Anterior cingulate cortex (tissue), 58 donors: ENCODE results near the gene SLC11A2.
A peak's percentile ranks its signal among the peaks of the same experiment; 100 is the strongest.
"Not testable (repeated sequence)": the region's sequence is repeated elsewhere in the genome, so short reads cannot be mapped to it uniquely, and the experiment has no call there.

Experiments used
- DNase-seq, 58 donors: peaks; one replicate each; lab custom pipeline; 2025; lab: John Stamatoyannopoulos, UW

SLC11A2 gene

DNA sequence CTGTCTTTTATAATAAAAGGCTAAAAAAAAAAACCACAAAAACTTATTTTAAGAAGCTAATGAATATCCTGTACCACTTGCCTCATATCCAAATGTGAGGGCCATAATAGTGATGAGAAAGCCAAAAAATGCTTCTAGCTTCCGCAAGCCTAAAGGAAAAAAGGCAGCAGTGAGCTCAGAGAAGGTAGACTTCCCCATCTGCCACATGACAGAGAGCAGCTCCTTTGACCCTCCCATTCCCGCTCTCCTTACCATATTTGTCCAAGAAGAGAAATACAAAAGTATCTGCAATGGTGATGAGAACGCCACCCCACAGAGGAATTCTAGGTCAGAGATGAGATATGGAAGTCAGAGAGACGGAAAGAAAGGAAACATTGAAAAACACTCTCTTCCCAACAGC is 27.1 kb downstream of the SLC11A2 start:
- no peak for DNase-seq

DNA sequence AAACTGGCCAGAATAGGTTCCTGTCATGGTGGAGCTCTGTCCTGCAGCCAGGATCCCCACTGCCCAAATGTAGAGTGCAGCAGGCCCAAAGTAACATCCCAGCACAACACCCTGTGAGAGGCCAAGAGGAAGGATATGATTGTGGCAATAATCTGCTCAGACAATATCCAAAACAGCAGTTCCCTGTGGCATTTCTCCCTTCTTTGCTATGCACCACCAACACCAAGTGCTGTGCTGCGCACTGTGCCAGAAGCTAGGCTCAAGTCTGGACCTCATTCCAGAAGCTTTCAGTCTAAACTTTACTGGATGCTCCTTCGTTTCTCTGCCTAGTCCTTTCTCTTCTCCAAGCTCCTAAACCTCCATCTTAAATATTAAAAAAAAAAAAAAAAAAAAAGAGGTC is 33.4 kb downstream of the SLC11A2 start:
- DNase-seq: peak in 15 of 58 donors; percentile 5 to 41 (median 19)

DNA sequence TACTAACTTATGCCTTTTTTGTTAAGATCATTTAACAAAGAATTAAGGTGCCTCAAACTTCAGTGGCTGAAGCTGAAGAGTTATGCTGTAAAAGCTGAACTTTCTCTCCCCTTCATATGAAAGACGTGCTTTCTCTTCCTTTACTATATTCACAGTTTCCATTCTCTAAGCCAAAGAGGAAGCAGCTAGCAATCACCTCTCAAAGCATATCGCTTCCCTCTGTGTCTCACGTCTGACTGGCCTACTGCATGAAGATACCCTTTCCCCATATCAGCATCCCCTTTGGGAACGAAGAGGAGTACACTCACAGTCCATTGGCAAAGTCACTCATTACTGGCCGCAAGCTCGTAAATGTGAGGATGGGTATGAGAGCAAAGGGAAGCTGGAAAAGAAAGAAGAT is 34.9 kb downstream of the SLC11A2 start:
- DNase-seq: no peak

- no peak for DNase-seq
Measured at GRCh38 chr12:50990791-50991190, 35.4 kb downstream of the SLC11A2 start.

DNA sequence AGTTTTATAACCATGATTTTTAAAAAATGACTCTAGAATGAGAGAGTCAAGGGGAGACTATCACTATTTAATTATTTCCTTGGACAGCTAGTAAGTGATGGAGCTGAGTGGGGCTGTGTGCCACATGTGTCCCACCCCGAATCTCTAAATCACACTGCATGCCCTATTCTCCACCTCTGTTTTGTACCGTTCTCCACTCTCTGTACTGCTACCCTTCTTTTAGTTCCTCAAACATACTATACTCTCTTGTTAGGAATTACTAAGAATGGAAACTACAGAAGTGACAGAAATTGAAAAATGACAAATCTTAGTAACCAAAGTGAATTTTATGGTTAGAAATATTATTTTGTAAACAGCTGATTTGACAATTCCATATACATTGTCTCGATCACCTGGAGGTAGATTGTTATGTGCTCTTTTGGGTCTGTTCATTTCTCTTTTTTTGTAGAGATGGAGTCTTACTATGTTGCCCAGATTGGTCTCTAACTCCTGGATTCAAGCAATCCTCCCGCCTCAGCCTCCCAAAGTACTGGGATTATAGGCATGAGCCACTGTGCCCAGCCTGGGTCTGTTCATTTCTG is 35.9 kb downstream of the SLC11A2 start:
- DNase-seq: no peak

DNA sequence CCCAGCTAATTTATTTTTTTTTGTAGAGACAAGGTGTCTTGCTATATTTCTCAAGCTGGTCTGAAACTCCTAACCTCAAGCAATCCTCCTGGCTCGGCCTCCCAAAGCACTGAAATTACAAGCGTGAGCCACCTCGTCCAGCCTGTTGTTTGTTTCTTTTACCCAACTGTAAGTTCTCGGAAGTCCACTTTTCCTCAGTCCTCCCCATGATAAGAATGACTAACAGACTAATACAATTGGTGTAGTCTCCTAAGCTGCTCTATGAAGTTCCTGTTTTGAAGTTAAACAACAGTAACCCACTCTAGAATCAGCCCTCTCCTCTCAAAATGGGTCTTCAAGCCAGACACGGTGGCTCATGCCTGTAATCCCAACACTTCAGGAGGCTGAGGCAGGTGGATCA is 37.3 kb downstream of the SLC11A2 start:
- no peak for DNase-seq

GRCh38 chr12:50988051-50988450 is 38.1 kb downstream of the SLC11A2 start:
- DNase-seq: no peak

- DNase-seq: peak in 30 of 58 donors; percentile 7 to 76 (median 24)
Measured at GRCh38 chr12:50986966-50987737, 39.0 kb downstream of the SLC11A2 start.

DNA sequence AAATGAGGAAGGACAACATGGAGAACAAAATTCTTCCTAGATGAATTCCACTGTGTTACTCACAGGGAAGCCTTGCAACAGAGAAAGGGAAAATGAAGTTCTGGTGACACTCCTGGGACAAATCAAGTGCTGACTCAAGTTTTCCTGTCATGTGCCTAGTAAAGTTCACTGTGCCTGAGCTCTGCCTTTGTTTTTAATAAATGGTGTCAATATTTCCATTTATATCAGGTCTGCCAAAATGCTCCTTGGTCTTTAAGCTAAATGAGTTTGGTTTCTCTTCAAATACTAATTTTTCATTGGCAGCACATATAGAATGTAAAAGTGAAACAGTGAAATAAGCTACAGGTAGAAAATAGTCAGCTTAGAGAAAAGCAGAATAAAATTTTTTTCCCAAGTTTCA is 40.9 kb downstream of the SLC11A2 start:
- peak in 1 of 58 donors; percentile 5 for DNase-seq

- DNase-seq: peak in 1 of 58 donors; percentile 8
Measured at GRCh38 chr12:50984586-50985298, 41.4 kb downstream of the SLC11A2 start.

DNA sequence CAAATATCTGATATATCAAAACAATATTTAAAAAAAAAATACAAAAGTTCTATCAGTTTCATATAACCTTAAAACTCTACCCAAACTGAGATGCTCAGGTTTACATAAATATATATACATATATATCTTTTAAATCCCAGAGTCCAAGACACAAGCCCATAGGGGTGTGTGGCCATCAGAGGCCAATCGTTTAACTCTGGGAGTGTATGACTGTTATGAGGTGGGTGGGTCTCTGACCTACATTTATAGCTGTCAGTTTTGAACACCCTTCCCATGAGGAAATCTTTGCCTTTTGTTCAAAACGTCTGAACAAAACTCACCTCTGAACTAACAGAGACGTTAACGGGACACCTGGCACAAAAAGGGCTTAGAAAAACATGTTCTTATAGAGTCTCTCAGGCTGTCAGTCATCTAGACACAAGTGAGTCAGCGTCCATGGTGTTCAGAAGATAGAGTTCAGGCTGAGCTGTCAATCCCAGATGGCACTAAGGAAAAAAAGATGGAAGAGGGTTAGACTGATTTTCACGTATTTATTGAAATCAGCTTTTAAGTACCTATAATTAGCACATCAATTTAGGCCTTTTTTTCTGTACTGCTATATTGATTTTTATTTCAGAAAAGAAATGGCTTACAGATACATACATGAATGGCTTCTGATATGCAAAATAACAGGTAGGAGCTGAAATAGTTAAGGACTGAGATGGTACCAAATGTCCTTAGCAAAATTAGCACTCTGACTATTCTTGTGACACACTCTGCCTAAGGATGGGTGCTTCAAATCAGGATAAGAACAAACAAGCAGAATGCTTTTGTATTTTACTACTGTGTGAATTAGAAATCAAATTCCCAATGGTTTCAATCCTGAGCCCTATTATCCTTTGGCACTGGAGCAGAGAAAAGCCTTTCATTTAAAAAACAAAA is 44.6 kb downstream of the SLC11A2 start:
- DNase-seq: no peak

DNA sequence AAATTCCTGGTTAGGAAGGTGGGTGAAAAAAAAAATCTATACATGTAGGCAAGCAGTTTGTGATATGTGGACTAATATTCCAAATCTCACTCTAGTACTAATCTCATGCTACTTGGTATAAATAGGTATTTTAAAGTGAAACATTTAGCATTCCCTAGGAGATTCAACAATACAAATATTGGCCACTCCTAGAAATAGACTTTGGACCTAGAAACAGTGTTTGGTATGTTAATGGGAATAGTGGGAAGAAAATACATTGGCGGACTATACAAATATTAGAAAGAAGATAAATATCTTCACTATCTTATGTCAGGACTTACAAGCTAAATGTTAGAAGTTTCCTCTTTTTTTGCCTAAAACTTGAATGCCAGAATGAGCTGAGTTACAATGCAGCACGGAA is 45.6 kb downstream of the SLC11A2 start:
- DNase-seq: no peak

GRCh38 chr12:50979369-50980052 is 46.7 kb downstream of the SLC11A2 start:
- DNase-seq: no peak

DNA sequence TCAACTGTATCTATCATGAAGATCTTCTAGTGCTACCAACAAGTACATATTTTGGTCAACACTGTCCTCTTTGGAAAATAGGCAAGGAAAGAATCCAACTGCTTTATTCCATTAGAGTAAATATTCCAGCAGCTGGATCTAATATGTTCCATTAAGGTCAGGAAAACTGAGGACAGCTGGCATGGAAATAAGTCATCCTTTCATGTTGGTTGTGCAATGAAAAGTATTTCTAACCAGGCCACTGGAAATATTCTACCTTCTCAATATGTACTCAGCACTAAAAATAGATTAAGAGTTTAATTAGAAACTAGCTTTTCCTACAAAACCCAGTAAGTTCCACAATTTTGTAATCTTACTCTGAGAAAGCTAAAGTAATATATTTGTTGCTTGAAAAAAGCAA is 54.2 kb downstream of the SLC11A2 start:
- no peak for DNase-seq

GRCh38 chr12:50964432-50964831 is 61.8 kb downstream of the SLC11A2 start:
- no peak for DNase-seq

- no peak for DNase-seq
Measured at GRCh38 chr12:50961708-50962107, 64.5 kb downstream of the SLC11A2 start.

GRCh38 chr12:50960130-50960529 is 66.1 kb downstream of the SLC11A2 start:
- DNase-seq: no peak

GRCh38 chr12:50955697-50956096 is 70.5 kb downstream of the SLC11A2 start:
- no peak for DNase-seq

- DNase-seq: no peak
Measured at GRCh38 chr12:50955288-50955687, 70.9 kb downstream of the SLC11A2 start.

GRCh38 chr12:50954789-50955188 is 71.4 kb downstream of the SLC11A2 start:
- DNase-seq: not testable (repeated sequence)
